ENCODE results near the gene VPS13D.

Gene VPS13D

DNA sequence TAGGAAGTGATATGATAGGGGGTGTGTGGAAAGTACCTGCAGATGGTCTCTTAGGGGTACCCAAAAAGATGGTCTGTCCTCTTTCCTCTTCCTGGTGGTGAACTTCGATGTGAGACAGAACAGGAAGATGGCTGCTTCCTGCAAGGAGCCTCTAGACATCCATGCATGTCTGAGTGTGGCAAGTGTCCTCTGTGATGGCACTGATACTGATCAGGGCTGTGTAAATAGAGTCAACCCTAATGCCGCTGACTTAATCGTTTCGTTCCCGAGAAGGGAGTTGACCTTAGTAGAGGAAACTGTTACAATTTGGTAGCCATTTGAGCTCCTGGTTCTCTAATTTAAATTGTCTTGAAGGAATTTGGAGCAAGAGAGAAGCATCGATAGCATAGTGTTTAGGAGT, 168.6 kb downstream of the VPS13D start:
- Histone ChIP-seq H3K4me1 (ENCODE audit: insufficient read depth, low read length) (peaks cover 10% of the 10 kb centered on the region; the same call in 1 of the 2 replicates), H3K9me3 (ENCODE audit: insufficient read depth, low read depth, low read length) (no peaks in the 10 kb centered on the region), H3K27me3 (ENCODE audit: insufficient read depth, low read length) (no peaks in the 10 kb centered on the region), H3K27ac (ENCODE audit: low read depth, low read length) (no peak overlapping the region), H3K9ac (ENCODE audit: low read depth, low read length) (no peak overlapping the region), H3K4me3 (ENCODE audit: low read length) (no peak overlapping the region), H3K36me3 (ENCODE audit: insufficient read depth, low read length) (peaks cover 6% of the 10 kb centered on the region)
- 87% methylated on average over 6 of the region's 6 CpGs for WGBS

DNA sequence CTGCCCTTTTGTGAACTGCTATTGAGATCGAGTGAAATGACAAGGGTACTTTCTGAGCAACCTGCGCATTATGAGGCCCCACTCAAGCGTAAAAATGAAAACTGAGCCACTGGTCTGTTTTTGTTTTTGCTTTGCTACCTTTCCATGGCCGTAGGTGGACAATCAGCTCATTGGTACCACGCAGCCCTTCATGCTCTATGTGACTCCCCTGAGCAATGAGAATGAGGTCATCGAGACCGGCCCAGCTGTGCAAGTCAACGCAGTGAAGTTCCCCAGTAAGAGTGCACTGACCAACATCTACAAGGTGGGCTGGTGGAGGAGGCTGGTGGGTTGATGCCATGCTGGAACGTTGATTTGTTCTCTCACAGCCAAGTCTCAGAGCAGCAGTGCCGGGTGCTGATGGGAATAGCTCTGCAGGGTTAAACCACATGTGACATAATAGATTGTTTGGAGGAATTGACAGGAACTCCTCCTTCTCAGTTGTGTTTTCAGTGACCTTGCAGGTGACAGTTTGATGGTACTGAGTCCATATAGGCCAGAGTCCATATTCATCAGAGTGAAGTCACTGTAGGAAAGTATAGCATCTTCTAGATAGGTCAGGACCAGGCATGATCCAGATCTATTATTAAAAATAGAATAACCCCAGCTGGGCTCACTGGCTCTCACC, 170.3 kb downstream of the VPS13D start:
- WGBS: 95% methylated on average over 10 of the region's 10 CpGs
- Histone ChIP-seq H3K27me3 (ENCODE audit: insufficient read depth, low read length) (no peaks in the 10 kb centered on the region), H3K4me1 (ENCODE audit: insufficient read depth, low read length) (peaks cover 10% of the 10 kb centered on the region; the same call in 1 of the 2 replicates), H3K27ac (ENCODE audit: low read depth, low read length) (no peak overlapping the region), H3K36me3 (ENCODE audit: insufficient read depth, low read length) (peaks cover 23% of the 10 kb centered on the region), H3K9me3 (ENCODE audit: insufficient read depth, low read depth, low read length) (no peaks in the 10 kb centered on the region), H3K4me3 (ENCODE audit: low read length) (no peak overlapping the region), H3K9ac (ENCODE audit: low read depth, low read length) (no peak overlapping the region)

- no peak overlapping the region for H3K27ac ChIP-seq (ENCODE audit: low read depth, low read length)
- H3K9ac ChIP-seq (ENCODE audit: low read depth, low read length): no peak overlapping the region
- H3K4me3 ChIP-seq (ENCODE audit: low read length): no peak overlapping the region
- no peaks in the 10 kb centered on the region for H3K9me3 ChIP-seq (ENCODE audit: insufficient read depth, low read depth, low read length)
- no peaks in the 10 kb centered on the region for H3K27me3 ChIP-seq (ENCODE audit: insufficient read depth, low read length)
- 93% methylated on average over 3 of the region's 3 CpGs for WGBS
- peaks cover 14% of the 10 kb centered on the region; the same call in 1 of the 2 replicates for H3K4me1 ChIP-seq (ENCODE audit: insufficient read depth, low read length)
- H3K36me3 ChIP-seq (ENCODE audit: insufficient read depth, low read length): peaks cover 28% of the 10 kb centered on the region
These were observed 172.4 kb downstream of the VPS13D start for GRCh38 chr1:12402159-12402673.

- Histone ChIP-seq H3K9ac (ENCODE audit: low read depth, low read length) (no peak overlapping the region), H3K4me1 (ENCODE audit: insufficient read depth, low read length) (peaks cover 14% of the 10 kb centered on the region; the same call in 1 of the 2 replicates), H3K27me3 (ENCODE audit: insufficient read depth, low read length) (no peaks in the 10 kb centered on the region), H3K9me3 (ENCODE audit: insufficient read depth, low read depth, low read length) (no peaks in the 10 kb centered on the region), H3K36me3 (ENCODE audit: insufficient read depth, low read length) (peaks cover 28% of the 10 kb centered on the region), H3K27ac (ENCODE audit: low read depth, low read length) (no peak overlapping the region), H3K4me3 (ENCODE audit: low read length) (no peak overlapping the region)
- 94% methylated on average over 1 of the region's 1 CpG for WGBS
These were observed 173.0 kb downstream of the VPS13D start for GRCh38 chr1:12402842-12403241.

DNA sequence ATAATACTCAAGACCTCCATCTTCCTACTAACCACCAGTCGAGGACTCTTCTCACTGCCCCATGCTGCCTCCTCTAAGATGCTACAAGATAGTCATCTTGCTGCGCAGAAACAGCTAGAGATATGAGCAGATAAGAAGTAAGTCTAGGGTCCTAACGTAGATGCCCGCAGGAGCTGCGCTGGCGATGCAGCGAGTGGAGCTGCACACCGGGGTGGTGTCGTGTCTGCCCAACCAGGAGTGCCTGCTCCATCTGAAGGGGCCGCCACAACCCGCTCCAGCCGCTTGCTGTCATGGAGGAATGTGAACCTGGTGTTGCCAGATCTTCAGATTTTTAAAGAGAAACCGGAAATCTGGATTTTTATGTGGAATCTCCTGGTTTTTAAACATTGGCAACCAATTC, 175.1 kb downstream of the VPS13D start:
- Histone ChIP-seq H3K9me3 (ENCODE audit: insufficient read depth, low read depth, low read length) (peaks cover 5% of the 10 kb centered on the region), H3K27ac (ENCODE audit: low read depth, low read length) (no peak overlapping the region), H3K36me3 (ENCODE audit: insufficient read depth, low read length) (peaks cover 30% of the 10 kb centered on the region), H3K4me1 (ENCODE audit: insufficient read depth, low read length) (peaks cover 14% of the 10 kb centered on the region; the same call in 1 of the 2 replicates), H3K27me3 (ENCODE audit: insufficient read depth, low read length) (no peaks in the 10 kb centered on the region), H3K4me3 (ENCODE audit: low read length) (no peak overlapping the region), H3K9ac (ENCODE audit: low read depth, low read length) (no peak overlapping the region)
- 95% methylated on average over 13 of the region's 13 CpGs for WGBS

DNA sequence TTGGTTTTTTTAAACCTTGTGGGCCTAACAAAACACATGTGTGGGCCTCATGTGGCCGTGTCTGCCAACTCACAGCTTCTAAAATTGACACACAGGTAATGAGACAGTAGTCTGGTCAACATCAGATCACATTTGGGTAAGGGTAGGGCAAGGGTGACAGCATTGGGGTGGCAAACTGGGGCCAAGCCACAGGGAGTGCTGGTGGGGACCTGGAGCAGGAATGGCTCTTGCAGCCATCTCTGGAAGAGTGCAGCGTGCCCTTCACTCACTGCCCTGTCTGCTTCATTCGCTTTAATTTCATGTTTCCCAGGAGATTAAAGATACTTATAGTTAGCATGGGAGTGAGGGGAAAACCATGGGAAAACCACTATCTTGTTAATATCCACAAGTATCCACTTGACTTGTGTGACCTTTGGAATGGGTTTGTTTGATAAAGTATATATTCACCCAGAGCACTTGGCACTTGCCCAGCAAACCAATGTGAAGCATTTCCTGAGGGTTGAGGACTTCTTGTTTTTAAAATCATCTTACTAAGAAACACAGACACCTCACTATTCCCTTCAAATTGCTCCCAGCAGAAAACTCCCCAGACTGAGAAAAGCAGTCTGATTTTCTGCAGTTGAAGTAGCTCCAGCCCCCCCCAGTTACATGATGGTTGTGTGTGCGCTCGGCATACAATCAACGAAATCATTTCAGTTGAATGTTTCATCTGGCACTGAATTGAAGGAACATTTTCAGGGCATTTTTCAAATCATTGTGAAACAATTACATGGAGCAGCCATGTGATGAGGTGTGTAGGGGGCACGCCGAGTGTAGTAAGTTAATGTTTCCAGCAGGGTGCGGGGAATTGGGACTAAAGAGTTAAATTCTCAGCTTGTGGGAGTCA, 175.7 kb downstream of the VPS13D start:
- no peak overlapping the region for H3K9ac ChIP-seq (ENCODE audit: low read depth, low read length)
- peaks cover 31% of the 10 kb centered on the region for H3K36me3 ChIP-seq (ENCODE audit: insufficient read depth, low read length)
- peaks cover 12% of the 10 kb centered on the region for H3K9me3 ChIP-seq (ENCODE audit: insufficient read depth, low read depth, low read length)
- H3K27ac ChIP-seq (ENCODE audit: low read depth, low read length): no peak overlapping the region
- WGBS: 93% methylated on average over 9 of the region's 9 CpGs
- H3K4me1 ChIP-seq (ENCODE audit: insufficient read depth, low read length): peaks cover 14% of the 10 kb centered on the region; the same call in 1 of the 2 replicates
- H3K4me3 ChIP-seq (ENCODE audit: low read length): no peak overlapping the region
- no peaks in the 10 kb centered on the region for H3K27me3 ChIP-seq (ENCODE audit: insufficient read depth, low read length)

DNA sequence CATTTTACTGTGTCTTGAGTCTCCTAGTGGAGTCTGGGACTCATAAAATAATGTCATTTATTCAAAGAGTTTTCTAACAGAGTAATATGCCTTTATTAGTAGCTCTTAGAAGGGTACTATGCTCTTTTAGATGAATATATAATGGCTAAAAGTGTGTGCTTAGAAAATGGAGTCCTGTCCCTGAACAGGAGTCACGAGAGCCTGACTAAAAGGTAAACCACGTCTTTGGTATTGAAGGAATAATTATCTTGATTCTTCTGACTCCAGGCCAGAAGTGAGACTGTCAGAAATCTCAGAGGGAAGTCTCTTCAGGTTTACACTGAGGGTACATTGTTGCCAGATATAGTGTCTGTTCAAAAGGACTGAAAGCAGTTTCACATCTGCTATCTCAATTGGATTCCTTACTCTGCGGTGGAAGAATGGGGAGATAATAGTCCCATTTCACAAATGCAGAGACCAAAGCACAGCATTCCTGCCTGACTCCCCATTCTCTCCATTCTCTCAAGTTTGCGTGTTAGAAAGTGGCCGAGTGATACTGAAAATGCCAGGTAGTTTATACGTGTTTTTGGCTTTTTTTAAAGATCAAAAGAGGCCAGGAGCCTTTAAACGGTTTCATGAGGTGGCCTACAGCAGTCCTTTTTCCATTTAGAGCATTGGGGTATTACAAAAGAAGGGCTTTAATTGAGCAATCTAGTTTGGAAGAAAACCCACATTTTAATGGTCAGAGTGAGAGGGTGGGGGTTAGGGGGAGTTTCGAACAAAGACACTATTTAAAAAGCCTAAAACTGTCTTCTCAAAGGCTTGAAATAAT, 176.6 kb downstream of the VPS13D start:
- peaks cover 16% of the 10 kb centered on the region for H3K9me3 ChIP-seq (ENCODE audit: insufficient read depth, low read depth, low read length)
- no peak overlapping the region for H3K27ac ChIP-seq (ENCODE audit: low read depth, low read length)
- no peaks in the 10 kb centered on the region for H3K27me3 ChIP-seq (ENCODE audit: insufficient read depth, low read length)
- WGBS: 86% methylated on average over 7 of the region's 8 CpGs
- no peak overlapping the region for H3K4me3 ChIP-seq (ENCODE audit: low read length)
- no peak overlapping the region for H3K9ac ChIP-seq (ENCODE audit: low read depth, low read length)
- H3K36me3 ChIP-seq (ENCODE audit: insufficient read depth, low read length): peaks cover 35% of the 10 kb centered on the region
- H3K4me1 ChIP-seq (ENCODE audit: insufficient read depth, low read length): peaks cover 13% of the 10 kb centered on the region; the same call in 1 of the 2 replicates

GRCh38 chr1:12407050-12407961, 177.5 kb downstream of the VPS13D start:
- H3K27ac ChIP-seq (ENCODE audit: low read depth, low read length): no peak overlapping the region

GRCh38 chr1:12407962-12408454, 178.2 kb downstream of the VPS13D start:
- Histone ChIP-seq H3K9me3 (ENCODE audit: insufficient read depth, low read depth, low read length) (peaks cover 16% of the 10 kb centered on the region), H3K9ac (ENCODE audit: low read depth, low read length) (no peak overlapping the region), H3K36me3 (ENCODE audit: insufficient read depth, low read length) (peaks cover 35% of the 10 kb centered on the region), H3K27ac (ENCODE audit: low read depth, low read length) (no peak overlapping the region), H3K4me3 (ENCODE audit: low read length) (no peak overlapping the region), H3K4me1 (ENCODE audit: insufficient read depth, low read length) (peaks cover 4% of the 10 kb centered on the region; the same call in 1 of the 2 replicates), H3K27me3 (ENCODE audit: insufficient read depth, low read length) (no peaks in the 10 kb centered on the region)
- 94% methylated on average over 5 of the region's 5 CpGs for WGBS

More at GRCh38 chr1:12407050-12407961, 177.5 kb downstream of the VPS13D start:
- Histone ChIP-seq H3K27me3 (ENCODE audit: insufficient read depth, low read length) (no peaks in the 10 kb centered on the region), H3K36me3 (ENCODE audit: insufficient read depth, low read length) (peaks cover 35% of the 10 kb centered on the region), H3K4me1 (ENCODE audit: insufficient read depth, low read length) (peaks cover 4% of the 10 kb centered on the region; the same call in 1 of the 2 replicates), H3K9me3 (ENCODE audit: insufficient read depth, low read depth, low read length) (peaks cover 16% of the 10 kb centered on the region), H3K4me3 (ENCODE audit: low read length) (no peak overlapping the region), H3K9ac (ENCODE audit: low read depth, low read length) (no peak overlapping the region)
- WGBS: 94% methylated on average over 6 of the region's 8 CpGs

- H3K27me3 ChIP-seq (ENCODE audit: insufficient read depth, low read length): no peaks in the 10 kb centered on the region
- peaks cover 31% of the 10 kb centered on the region for H3K36me3 ChIP-seq (ENCODE audit: insufficient read depth, low read length)
- peaks cover 16% of the 10 kb centered on the region for H3K9me3 ChIP-seq (ENCODE audit: insufficient read depth, low read depth, low read length)
- WGBS: 63% methylated on average over 1 of the region's 1 CpG
- no peak overlapping the region for H3K4me3 ChIP-seq (ENCODE audit: low read length)
- H3K4me1 ChIP-seq (ENCODE audit: insufficient read depth, low read length): peaks cover 4% of the 10 kb centered on the region; the same call in 1 of the 2 replicates
- H3K9ac ChIP-seq (ENCODE audit: low read depth, low read length): no peak overlapping the region
- no peak overlapping the region for H3K27ac ChIP-seq (ENCODE audit: low read depth, low read length)
These were observed 178.8 kb downstream of the VPS13D start for GRCh38 chr1:12408662-12409061.

Measured in HUES64 (cell line).